Measurements from ENCODE around the gene SH3RF3.

SH3RF3 gene

GRCh38 chr2:109337221-109337620, 208.2 kb downstream of the SH3RF3 start:
- FAIRE-seq = no peak
- DNase-seq (ENCODE audit: extremely low spot score, insufficient read length, low read depth) = no peak

DNA sequence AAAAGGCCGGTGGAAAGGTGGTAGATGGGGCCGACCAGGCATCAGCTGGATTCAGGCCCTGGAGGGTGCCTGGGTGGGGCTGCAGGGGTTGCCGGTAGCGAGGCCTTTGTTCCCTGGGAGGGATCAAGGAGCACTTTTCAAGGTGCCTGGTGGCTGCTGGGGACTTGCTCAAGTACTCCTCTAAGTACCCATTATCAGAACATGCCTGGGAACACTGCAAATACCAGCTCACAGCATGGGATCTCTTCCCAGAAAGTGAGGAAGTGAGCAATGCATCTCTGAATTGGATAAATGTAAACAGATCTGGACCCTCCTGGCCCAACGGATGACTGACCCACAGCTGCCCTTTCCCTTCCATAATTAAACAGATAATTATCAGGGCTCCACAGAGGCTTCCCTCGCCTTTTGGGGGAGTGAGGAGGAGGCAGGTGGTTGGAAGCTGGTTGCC, 210.5 kb downstream of the SH3RF3 start:
- DNase-seq (ENCODE audit: extremely low spot score, insufficient read length, low read depth) = no peak
- no peak for FAIRE-seq

DNA sequence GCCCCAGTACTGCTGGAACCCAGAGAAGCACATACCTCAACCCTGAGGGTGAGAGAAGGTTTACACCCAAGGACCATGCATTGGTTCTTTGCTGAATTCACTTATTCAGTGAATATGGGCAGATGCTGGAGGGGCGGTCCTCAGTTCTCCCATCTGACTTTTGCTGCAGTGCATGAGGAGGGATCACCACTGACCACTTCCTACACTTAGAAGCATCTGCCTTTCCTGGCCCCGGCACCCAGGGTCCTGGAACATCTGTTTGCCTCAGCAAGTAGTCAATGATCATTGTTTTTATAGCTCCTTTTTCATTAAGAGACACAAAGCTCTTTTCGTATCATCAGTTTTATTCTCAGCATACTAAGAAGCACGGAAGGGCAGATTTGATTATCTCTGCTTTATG, 211.4 kb downstream of the SH3RF3 start:
- DNase-seq (ENCODE audit: extremely low spot score, insufficient read length, low read depth) (no peak), FAIRE-seq (no peak)

DNA sequence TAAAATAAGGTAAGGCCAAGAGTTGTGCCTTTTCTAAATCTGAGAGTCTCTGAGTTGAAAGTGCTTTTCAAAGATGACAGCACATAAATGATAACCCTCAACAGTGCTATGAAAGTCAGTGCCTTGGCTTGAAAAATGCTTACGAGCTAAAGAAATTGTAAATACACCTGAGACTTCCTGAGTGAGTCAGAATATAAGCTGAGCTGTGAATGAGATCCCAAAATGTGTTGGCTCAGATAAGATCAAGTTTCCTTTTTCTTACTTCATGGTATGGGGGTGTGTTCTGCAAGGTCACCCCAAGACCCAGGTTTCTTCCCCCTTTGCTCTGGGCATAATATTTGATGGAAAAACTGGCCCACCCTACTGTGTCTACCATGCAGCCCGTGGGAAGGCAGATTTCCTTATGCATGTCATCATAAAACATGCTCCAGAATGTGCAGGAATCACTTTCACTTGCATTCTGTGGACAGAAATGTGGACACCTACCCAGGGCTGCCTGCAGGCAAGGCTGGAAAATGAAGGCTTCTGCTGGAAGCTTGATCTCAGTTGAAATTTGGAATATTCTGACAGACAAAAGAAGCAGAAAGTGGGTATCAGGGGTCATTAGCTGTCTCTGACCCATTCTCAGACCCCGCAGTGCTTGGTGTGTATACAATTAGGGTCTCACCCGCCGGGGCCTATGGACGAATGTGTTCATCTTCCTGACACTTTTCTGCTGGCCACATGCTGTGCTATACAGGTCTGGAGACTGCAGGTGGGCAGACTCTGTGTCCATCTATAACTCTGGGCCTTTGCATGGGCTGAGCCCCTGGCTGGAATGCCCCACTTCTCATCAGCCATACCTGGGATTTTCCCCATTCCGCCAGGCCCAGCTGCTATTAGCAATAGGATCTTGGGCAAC, 212.6 kb downstream of the SH3RF3 start:
- DNase-seq (ENCODE audit: extremely low spot score, insufficient read length, low read depth) (no peak), FAIRE-seq (no peak)

GRCh38 chr2:109342256-109342850, 213.3 kb downstream of the SH3RF3 start:
- no peak for FAIRE-seq
- no peak for DNase-seq (ENCODE audit: extremely low spot score, insufficient read length, low read depth)

DNA sequence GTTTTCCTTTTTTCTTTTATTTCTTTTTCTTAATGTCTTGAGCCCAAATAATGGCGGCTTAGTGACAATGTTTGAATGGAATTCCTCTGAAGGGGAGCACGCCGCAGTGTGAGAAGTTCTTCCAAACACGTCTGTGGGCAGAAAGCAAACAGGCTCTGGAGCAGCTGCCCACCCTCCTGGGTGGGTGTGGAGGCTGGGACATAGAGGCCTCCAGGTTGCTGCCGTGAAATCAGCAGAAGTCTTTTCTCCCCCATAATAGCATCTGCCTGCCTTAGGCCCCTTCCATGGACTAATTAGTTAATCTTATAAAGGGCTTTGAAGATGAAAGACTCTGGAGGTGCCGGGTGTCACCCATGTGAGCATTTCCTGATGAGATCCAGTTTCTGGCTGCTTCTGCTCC, 213.9 kb downstream of the SH3RF3 start:
- FAIRE-seq (no peak), DNase-seq (ENCODE audit: extremely low spot score, insufficient read length, low read depth) (no peak)

DNA sequence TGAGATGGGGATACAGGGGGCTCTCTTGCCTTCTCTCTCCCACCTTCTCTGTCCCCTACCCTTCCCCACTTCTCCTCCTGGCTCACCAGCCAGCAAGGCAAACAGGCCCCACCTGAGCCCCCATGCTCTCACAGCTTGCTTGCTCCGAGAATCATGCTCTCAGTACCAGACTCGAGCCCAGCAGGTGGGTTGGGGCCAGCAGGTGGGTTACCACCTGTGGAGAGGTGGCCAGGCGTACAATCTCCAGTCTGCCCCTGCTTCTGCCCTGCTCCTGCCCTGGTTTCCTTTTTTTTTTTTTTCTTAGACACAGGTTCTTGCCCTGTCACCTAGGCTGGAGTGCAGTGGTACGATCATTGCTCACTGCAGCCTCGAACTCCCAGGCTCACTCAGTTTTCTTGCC, 214.5 kb downstream of the SH3RF3 start:
- no peak for DNase-seq (ENCODE audit: extremely low spot score, insufficient read length, low read depth)
- FAIRE-seq = no peak

GRCh38 chr2:109344270-109344805, 215.3 kb downstream of the SH3RF3 start:
- FAIRE-seq = no peak
- no peak for DNase-seq (ENCODE audit: extremely low spot score, insufficient read length, low read depth)

GRCh38 chr2:109345091-109345490, 216.1 kb downstream of the SH3RF3 start:
- DNase-seq (ENCODE audit: extremely low spot score, insufficient read length, low read depth) = no peak
- no peak for FAIRE-seq

- no peak for FAIRE-seq
- DNase-seq (ENCODE audit: extremely low spot score, insufficient read length, low read depth) = no peak
Measured at GRCh38 chr2:109345653-109346480, 216.9 kb downstream of the SH3RF3 start.

- FAIRE-seq (no peak), DNase-seq (ENCODE audit: extremely low spot score, insufficient read length, low read depth) (no peak)
Measured at GRCh38 chr2:109346601-109347228, 217.7 kb downstream of the SH3RF3 start.

DNA sequence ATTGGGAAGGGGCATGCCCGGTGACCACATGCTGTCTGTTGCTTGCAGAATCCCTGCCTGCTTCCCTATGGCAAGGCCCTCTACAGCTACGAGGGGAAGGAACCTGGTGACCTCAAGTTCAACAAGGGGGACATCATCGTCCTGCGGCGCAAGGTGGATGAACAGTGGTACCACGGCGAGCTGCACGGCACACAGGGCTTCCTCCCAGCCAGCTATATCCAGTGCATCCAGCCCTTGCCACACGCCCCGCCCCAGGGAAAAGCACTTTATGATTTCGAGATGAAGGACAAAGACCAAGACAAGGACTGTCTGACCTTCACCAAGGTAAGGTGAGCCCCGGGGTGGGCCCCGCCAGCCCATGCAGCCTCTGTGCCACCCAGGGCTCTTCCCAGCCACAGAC, 218.6 kb downstream of the SH3RF3 start:
- FAIRE-seq = no peak
- DNase-seq (ENCODE audit: extremely low spot score, insufficient read length, low read depth) = no peak

DNA sequence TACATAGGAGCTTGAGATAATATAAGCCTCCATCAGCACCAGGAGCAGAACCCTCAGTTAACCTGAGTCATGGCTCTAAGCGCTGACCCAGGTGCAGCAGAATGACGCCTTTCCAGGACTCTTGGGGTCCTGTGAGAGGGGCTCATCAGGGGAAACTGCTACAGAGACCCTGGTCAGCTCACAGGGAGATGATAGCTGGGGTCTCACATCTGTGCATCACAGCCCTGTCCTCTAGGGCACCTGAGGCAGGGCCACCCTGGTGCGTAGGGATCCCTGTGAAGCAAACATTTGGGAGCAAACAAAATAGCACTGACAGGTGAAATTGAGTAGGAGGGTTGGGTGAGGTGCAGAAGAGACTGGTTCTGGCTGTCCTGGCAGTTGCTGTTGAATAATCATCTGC, 219.2 kb downstream of the SH3RF3 start:
- no peak for FAIRE-seq
- no peak for DNase-seq (ENCODE audit: extremely low spot score, insufficient read length, low read depth)

DNA sequence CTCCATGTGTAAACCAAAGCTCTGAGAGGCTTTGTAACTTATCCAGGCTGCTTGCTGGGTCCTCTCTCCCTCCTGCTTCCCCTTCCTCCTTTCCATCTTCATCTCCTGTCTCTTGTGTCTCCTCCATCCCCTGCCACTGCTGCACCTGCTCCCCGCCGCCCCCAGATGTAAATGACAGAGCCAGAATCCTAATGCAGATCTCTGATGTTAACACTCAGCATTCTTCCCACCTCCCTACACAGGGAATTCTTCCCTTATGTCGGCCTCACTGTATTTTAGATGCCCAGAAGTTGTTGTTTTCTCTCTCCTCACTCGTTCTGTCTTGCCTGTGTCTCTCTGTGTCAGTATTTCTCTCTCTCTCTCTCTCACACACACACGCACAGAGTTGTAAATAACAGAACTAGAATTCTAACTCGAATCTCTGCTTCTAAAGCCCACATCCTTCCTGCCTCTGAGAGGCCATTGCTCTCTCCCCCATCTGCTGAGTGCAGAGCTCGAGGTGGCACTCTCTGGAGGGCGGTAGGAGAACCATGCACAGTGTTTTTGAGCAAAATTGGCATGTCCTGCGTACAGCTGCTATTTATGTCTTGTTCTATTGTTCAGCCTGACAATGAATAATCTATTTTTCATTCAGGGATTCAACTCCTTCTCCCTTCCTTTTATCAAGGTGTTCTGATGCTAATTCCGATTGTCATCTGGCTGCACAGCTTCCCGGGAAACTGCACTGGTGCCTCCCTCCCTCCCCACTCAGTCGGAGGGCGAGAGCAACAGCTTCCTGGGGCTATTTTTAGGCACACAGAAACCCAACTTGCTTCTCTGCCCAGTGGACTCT, 219.9 kb downstream of the SH3RF3 start:
- DNase-seq (ENCODE audit: extremely low spot score, insufficient read length, low read depth) (no peak), FAIRE-seq (peak; percentile 82)

GRCh38 chr2:109349503-109350465, 220.8 kb downstream of the SH3RF3 start:
- FAIRE-seq = no peak
- no peak for DNase-seq (ENCODE audit: extremely low spot score, insufficient read length, low read depth)

GRCh38 chr2:109350526-109350925, 221.5 kb downstream of the SH3RF3 start:
- FAIRE-seq (no peak), DNase-seq (ENCODE audit: extremely low spot score, insufficient read length, low read depth) (no peak)

GRCh38 chr2:109351164-109351756, 222.3 kb downstream of the SH3RF3 start:
- FAIRE-seq (no peak), DNase-seq (ENCODE audit: extremely low spot score, insufficient read length, low read depth) (no peak)

Measured in GM18507 (cell line).